Measurements from ENCODE around the gene TYSND1.

TYSND1 gene

DNA sequence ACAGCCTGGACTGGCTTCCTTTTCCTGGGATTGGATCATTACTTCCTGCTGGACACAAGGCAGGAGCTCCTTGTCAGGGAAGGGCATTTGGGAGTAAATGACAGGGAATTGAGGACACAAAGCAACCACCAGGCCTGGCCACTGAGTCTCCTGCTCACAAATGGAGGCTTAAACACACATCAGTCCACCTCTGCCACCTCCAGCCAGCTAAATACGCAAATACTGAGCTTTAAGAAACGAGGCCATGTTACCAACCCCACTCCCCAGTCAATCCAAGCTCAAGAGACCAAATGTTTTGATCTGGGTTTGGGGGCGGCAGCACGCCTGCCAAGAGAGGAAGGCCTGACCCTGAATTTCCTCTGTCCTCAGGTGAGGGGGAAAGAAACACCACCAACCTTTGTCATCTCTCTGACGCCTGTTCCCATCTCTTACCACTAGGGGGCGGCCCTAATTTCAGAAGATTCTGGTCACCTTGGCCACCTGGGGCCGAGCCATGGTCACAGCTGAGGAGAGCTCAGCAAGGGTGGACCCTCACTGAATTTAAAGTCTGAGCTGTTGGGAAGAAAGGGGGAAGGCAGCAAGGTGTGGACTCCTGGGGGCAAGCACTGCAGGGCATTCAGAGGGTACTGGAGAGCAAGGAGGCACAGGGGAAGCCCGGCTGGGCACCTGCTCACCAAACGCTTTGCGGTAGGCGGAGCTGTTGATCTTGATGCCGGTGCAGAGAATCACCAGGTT is 30.4 kb downstream of the TYSND1 start:
- TF ChIP-seq, protein P1, sequence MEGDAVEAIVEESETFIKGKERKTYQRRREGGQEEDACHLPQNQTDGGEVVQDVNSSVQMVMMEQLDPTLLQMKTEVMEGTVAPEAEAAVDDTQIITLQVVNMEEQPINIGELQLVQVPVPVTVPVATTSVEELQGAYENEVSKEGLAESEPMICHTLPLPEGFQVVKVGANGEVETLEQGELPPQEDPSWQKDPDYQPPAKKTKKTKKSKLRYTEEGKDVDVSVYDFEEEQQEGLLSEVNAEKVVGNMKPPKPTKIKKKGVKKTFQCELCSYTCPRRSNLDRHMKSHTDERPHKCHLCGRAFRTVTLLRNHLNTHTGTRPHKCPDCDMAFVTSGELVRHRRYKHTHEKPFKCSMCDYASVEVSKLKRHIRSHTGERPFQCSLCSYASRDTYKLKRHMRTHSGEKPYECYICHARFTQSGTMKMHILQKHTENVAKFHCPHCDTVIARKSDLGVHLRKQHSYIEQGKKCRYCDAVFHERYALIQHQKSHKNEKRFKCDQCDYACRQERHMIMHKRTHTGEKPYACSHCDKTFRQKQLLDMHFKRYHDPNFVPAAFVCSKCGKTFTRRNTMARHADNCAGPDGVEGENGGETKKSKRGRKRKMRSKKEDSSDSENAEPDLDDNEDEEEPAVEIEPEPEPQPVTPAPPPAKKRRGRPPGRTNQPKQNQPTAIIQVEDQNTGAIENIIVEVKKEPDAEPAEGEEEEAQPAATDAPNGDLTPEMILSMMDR (IDR thresholded peaks at IDR 0.05; ENCODE audit: low read depth, low read length) = peak; percentile 85
- H3K4me3 ChIP-seq (ENCODE audit: low read depth, low read length) = no peak overlapping the region
- peak; percentile 12 for DNase-seq (ENCODE audit: low read depth, low spot score)
- in situ Hi-C loops (cut with HindIII; ENCODE audit: low sequenced_read_pairs) = no loop called here

DNA sequence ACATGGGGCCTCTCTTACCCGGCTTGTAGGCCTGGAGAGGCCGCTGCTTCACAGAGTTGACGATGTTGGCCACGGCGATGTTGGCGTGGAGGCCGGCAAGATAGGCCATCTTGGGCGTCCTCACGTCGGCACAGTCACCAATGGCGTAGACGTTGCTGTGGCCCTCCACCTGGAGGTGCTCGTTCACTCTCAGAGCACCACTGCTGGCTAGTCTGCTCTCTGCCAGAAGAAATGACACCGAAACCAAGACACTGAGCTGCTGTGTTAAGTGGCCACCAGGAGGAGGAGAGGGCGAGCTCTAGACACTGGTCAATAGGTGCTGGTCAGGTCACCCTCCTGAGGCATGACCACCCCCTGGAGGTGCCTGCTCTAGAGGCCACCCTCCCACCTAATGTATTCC is 31.6 kb downstream of the TYSND1 start:
- TF ChIP-seq, protein P1 (IDR thresholded peaks at IDR 0.05; ENCODE audit: low read depth, low read length) = no peak
- in situ Hi-C loops (cut with HindIII; ENCODE audit: low sequenced_read_pairs) = no loop called here
- no peak for DNase-seq (ENCODE audit: low read depth, low spot score)
- no peak overlapping the region for H3K4me3 ChIP-seq (ENCODE audit: low read depth, low read length)

DNA sequence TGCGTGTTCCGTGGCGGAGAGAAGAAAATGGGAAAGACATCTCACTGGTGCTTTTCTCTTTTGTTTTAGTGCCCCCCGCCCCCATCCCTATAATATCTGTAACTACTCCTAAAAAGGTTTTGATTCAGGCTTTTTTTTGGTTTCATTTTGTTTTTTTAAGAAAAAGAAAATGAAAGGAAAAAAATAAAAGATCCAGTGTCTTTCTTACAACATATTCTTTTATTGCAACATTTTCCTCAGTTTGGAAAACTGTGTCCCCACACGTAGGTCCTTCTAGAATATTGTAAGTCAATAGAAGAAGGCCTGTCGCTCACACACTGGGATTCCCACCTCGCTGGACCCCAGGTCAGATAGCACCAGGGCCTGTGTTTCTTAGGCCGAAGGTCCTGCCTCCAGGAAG is 34.4 kb downstream of the TYSND1 start:
- H3K4me3 ChIP-seq (ENCODE audit: low read depth, low read length) = no peak overlapping the region
- TF ChIP-seq, protein P1 (IDR thresholded peaks at IDR 0.05; ENCODE audit: low read depth, low read length) = no peak
- DNase-seq (ENCODE audit: low read depth, low spot score) = no peak
- in situ Hi-C loops (cut with HindIII; ENCODE audit: low sequenced_read_pairs) = no loop called here

DNA sequence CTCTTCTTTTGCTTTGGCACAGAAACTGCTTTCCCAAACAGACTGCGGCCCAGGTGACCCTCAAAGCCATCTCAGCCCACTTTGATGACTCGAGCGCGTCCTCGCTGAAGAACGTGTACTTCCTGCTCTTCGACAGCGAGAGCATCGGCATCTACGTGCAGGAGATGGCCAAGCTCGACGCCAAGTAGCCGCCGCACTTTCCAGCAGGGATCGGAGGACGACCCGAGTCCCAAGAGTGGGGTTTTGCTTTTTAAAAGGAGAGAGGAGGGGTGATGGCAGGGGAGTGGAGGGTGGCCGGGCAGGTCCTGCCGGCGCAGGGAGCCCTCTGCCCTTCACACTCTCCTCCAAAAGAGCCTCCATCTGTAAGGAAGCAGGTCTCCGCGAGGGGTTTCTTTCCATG is 35.0 kb downstream of the TYSND1 start:
- TF ChIP-seq, protein P1 (IDR thresholded peaks at IDR 0.05; ENCODE audit: low read depth, low read length) = no peak
- no peak for DNase-seq (ENCODE audit: low read depth, low spot score)
- no peak overlapping the region for H3K4me3 ChIP-seq (ENCODE audit: low read depth, low read length)
- in situ Hi-C loops (cut with HindIII; ENCODE audit: low sequenced_read_pairs) = no loop called here

DNA sequence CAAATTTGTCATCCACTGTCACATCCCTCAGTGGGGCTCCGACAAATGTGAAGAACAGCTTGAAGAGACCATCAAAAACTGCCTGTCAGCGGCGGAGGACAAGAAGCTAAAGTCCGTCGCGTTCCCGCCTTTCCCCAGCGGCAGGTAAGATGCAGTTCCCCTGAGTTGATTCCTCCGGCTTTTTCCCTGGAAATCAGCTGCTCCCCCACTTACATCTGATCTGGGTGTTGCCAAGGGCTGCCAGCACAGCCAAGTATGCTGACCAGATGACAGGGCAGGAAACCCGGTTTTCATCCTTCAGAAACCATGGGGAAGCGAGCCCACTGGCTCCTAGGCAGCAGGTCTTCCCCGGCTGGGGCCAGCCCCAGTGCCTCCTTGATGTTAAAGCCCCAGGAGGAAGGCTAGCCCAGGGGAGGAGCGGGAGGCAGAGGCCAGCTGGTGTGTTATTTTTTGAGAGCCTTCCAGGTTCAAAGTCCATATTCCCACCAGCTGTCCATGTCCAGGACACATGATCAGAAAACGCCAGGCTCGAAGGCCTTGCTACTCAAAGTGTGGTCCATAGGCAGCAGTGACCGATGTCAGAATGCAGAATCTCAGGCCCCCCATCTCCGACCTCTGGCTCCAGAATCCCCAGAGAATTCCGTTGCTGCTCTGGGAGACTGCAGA is 37.3 kb downstream of the TYSND1 start:
- no peak overlapping the region for H3K4me3 ChIP-seq (ENCODE audit: low read depth, low read length)
- TF ChIP-seq, protein P1 (IDR thresholded peaks at IDR 0.05; ENCODE audit: low read depth, low read length) = no peak
- in situ Hi-C loops (cut with HindIII; ENCODE audit: low sequenced_read_pairs) = no loop called here
- no peak for DNase-seq (ENCODE audit: low read depth, low spot score)

DNA sequence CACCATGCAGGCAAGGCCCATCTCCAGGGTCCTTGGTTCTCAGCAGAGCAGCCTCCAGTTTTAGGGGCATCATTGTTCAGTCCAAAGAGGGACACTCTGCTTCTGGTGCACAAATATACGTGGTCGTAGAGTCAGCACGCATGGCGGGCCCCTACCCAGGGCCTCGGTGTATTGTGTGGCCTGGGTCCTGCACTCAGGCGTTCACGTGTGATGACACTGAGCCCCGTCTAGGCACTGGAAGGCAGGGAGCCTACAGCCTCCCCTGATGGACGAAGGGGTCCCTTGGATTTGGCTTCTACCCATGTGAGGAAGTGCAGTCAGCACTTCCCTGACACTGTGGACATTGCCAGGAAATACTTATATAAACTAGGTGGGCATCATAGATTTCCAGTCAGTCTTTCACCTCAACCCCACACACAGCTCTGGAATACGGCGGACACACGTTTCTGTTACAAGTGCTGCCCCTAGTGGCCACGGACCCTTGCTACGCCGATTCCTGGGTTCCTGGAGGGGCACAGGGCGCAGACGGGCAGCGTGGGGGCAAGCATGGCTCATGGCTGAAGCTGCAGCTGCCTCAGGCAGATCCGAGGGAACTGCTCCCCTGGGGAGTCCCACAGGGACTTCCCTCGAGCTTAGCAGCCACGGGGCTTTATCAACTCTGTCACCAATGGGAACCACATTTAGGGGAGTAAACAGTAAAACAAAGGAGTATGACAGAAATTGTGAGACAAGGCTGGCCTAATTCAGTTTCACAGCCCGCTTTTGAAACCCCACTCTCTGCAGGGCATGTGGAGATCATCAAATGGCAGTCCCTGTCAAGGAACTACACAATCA is 39.3 kb downstream of the TYSND1 start:
- H3K4me3 ChIP-seq (ENCODE audit: low read depth, low read length) = no peak overlapping the region
- in situ Hi-C loops (cut with HindIII; ENCODE audit: low sequenced_read_pairs) = no loop called here
- no peak for DNase-seq (ENCODE audit: low read depth, low spot score)
- TF ChIP-seq, protein P1 (IDR thresholded peaks at IDR 0.05; ENCODE audit: low read depth, low read length) = peak; percentile 62

Measured in astrocyte of the spinal cord (primary cell).